Kidney (tissue), 14 donors: ENCODE measurements around the gene AVL9. TPM values are rescaled to one million over a fixed set of nuclear protein-coding genes. Genes with fewer than 3 reads are reported as not detected.

Source experiments
- DNase-seq, 5 donors: peaks; one replicate each; pipeline ENCODE4 v3.0.0-alpha.2; 2013 to 2020
- FAIRE-seq: peaks from 2 replicates; lab custom pipeline; 2012; peaks lifted over from hg19 to GRCh38; lab: Jason Lieb, UNC
- H3K27ac ChIP-seq, 2 donors: one replicate each; pipeline ENCODE4 v1.7.0; 2013; ENCODE audit warnings: low read depth in 2 of 2, low read length in 2 of 2, inconsistent platforms in 1 of 2
- H3K27me3 ChIP-seq: one replicate; pipeline ENCODE4 v1.7.1; 2013; ENCODE audit warnings: low read length, inconsistent platforms; ENCODE audit not compliant: control insufficient read depth, insufficient read depth
- H3K36me3 ChIP-seq, 3 donors: one replicate each; pipeline versions ENCODE4 v1.7.0 to v1.7.1; 2013; ENCODE audit warnings: low read length in 3 of 3, control low read depth in 1 of 3, inconsistent platforms in 1 of 3; ENCODE audit not compliant: insufficient read depth in 3 of 3, control insufficient read depth in 2 of 3
- H3K4me1 ChIP-seq, 3 donors: one replicate each; pipeline versions ENCODE4 v1.7.0 to v1.7.1; 2013; ENCODE audit warnings: low read length in 3 of 3, inconsistent platforms in 1 of 3, low read depth in 1 of 3; ENCODE audit not compliant: control insufficient read depth in 2 of 3, insufficient read depth in 2 of 3
- H3K4me3 ChIP-seq, 3 donors: one replicate each; pipeline versions ENCODE4 v1.7.0 to v1.8.1; 2013; ENCODE audit warnings: low read length in 3 of 3, control low read depth in 1 of 3, inconsistent platforms in 1 of 3
- H3K9ac ChIP-seq, 3 donors: one replicate each; pipeline versions ENCODE4 v1.7.0 to v1.7.1; 2013; ENCODE audit warnings: low read length in 3 of 3, control low read depth in 1 of 3, inconsistent platforms in 1 of 3
- H3K9me3 ChIP-seq, 3 donors: one replicate each; pipeline versions ENCODE4 v1.7.0 to v1.7.1; 2013; ENCODE audit warnings: low read length in 3 of 3, control low read depth in 1 of 3, inconsistent platforms in 1 of 3; ENCODE audit not compliant: control insufficient read depth in 2 of 3, insufficient read depth in 1 of 3
- intact Hi-C: fragments of 100-400 bp; cut with DNase I; formaldehyde crosslinking; loops from one replicate; pipeline ENCODE4 v1.11.1; 2022
- polyA plus RNA-seq: library from polyadenylated mRNA; stranded (reverse); fragments of 350-450 nt; fragmentation: Illumina TruSeq; extraction: RNeasy Lipid Tissue Mini Kit (QIAGEN cat#74804); gene quantifications from one replicate; pipeline ENCODE4 v1.2.3, GENCODE V29; 2014; ENCODE audit warnings: low read depth, low replicate concordance; ENCODE audit not compliant: insufficient read depth
- total RNA-seq: library from RNA; stranded (reverse); fragmentation: NEBNext Ultra II Directional; extraction: Animal tissue kit (Norgen Biotek cat#: 25700); gene quantifications from one replicate; pipeline ENCODE4 v1.2.1, GENCODE V29; 2021
- TF ChIP-seq, protein P1 (sequence below): IDR thresholded peaks from 3 replicates; pipeline ENCODE4 v1.5.1; 2012; ENCODE audit warnings: mild to moderate bottlenecking, moderate library complexity, borderline replicate concordance; ENCODE audit not compliant: insufficient read depth; ENCODE audit errors: extremely low read depth
- donor health status: control.
- donor health status: control.
- donor health status: control.
- donor health status: control.
- donor health status: control.
- donor health status: DM: yes; HTN: yes; CAD: no.
- donor health status: Normal renal cell carcinoma (clear cell type).

Gene AVL9
- total and polyA plus RNA-seq, 2 donors from 2014 or later, result 7.9 to 39.9 TPM

DNA sequence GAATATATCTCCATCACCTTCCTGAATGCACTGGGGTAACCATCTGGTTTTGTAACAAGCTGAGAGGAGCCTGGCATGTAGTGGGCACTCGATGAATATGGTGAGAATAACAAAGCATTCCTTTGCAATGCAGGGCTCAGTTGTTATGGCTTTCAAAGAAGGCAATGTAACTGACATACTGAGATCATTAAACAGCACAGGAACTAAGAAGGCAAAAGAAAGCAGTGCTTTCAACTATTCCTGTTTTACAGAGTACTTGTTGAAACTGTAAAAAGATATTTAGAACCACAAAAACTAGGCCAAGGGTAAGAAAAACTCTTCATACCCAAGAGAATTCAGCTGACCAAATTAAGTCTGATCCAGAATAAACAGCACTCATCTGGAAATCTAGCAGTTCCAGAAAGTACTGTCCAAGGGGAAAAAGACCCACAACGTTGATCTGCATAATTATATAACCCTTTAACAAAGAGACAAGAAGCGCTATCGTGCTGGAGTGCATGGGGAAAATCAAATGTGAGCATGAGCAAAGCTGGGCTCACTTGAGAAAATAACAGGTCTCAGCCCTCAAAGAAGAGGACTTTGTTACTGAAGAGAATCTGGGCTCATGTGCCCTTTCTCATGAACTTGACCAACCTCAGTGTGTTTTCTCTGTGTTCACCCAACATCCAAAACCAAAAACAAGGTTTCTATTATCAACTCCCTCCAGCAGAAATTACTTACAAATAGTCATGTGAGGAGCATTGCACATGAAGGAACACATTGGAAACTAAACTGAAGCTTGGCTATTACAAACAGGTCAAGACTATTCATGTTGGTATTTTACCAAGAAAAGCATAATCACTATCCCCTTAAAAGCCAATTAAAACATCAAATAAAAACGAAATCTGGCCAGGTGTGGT lies 116.2 kb downstream of the AVL9 start:
- H3K4me3 ChIP-seq, result no peak overlapping the region
- no peaks in the 10 kb centered on the region for H3K9me3 ChIP-seq
- TF ChIP-seq, protein P1, sequence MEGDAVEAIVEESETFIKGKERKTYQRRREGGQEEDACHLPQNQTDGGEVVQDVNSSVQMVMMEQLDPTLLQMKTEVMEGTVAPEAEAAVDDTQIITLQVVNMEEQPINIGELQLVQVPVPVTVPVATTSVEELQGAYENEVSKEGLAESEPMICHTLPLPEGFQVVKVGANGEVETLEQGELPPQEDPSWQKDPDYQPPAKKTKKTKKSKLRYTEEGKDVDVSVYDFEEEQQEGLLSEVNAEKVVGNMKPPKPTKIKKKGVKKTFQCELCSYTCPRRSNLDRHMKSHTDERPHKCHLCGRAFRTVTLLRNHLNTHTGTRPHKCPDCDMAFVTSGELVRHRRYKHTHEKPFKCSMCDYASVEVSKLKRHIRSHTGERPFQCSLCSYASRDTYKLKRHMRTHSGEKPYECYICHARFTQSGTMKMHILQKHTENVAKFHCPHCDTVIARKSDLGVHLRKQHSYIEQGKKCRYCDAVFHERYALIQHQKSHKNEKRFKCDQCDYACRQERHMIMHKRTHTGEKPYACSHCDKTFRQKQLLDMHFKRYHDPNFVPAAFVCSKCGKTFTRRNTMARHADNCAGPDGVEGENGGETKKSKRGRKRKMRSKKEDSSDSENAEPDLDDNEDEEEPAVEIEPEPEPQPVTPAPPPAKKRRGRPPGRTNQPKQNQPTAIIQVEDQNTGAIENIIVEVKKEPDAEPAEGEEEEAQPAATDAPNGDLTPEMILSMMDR, result no peak
- no peaks in the 10 kb centered on the region for H3K36me3 ChIP-seq
- H3K9ac ChIP-seq, result no peak overlapping the region
- peak overlapping the region in 1 of 2 donors; percentile 45 for H3K27ac ChIP-seq
- intact Hi-C loops, result no loop called here
- H3K4me1 ChIP-seq, result peaks cover 0 to 8% (median 0%) of the 10 kb centered on the region in 3 donors
- H3K27me3 ChIP-seq, result no peaks in the 10 kb centered on the region
- DNase-seq (peak in 2 of 5 donors; percentile 20 to 57), FAIRE-seq (no peak)

DNA sequence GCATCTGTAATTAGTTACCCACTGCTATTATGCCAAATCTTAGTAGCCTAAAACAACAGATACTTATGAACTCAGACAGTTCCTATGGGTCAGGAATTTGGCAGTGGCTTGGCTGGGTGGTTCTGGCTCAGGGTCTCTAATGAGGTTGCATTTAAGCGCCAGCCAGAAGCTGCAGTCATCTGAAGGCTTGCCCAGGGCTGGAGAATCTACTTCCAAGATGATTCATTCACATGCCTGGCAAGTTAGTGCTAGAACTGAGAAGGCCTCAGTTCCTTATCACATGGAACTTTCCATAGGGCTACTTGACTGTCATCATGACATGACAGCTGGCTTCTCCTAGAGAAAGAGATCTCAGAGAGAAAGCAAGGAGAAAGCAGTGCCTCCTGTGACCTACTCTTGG lies 121.3 kb downstream of the AVL9 start:
- no peak for DNase-seq
- TF ChIP-seq, protein P1, result no peak
- Histone ChIP-seq H3K9me3 (no peaks in the 10 kb centered on the region), H3K27me3 (no peaks in the 10 kb centered on the region), H3K4me1 (peaks cover 0 to 1% (median 0%) of the 10 kb centered on the region in 3 donors), H3K9ac (no peak overlapping the region), H3K4me3 (no peak overlapping the region), H3K27ac (no peak overlapping the region), H3K36me3 (no peaks in the 10 kb centered on the region)
- FAIRE-seq, result no peak
- intact Hi-C loops, result no loop called here

DNA sequence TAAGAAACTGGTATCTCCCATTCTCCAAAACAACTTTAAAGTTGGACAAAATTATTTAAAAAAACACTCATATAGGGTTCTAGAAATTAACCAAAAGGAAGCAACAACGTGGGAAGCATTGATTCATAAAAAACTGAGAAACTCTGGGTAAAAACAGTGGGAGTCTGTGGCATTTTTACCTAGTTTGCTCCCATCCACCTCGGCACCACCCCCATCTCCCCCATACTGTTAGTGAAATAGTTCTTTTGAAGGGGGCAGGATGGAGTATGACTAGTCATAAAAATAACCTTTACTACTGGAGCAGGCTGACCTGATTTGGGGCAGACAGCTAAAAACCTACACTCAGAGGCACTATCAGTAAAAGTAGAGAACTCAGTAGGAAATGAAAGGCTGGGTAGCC lies 123.2 kb downstream of the AVL9 start:
- Histone ChIP-seq H3K27ac (no peak overlapping the region), H3K27me3 (no peaks in the 10 kb centered on the region), H3K4me3 (no peak overlapping the region), H3K36me3 (no peaks in the 10 kb centered on the region), H3K9me3 (no peaks in the 10 kb centered on the region), H3K4me1 (no peaks in the 10 kb centered on the region), H3K9ac (no peak overlapping the region)
- intact Hi-C loops, result no loop called here
- TF ChIP-seq, protein P1, result no peak
- no peak for DNase-seq
- FAIRE-seq, result no peak
